HG03045 (cell line): ENCODE results near the gene KCNRG.
A peak's percentile ranks its signal among the peaks of the same experiment; 100 is the strongest.
"Not testable (repeated sequence)": the region's sequence is repeated elsewhere in the genome, so short reads cannot be mapped to it uniquely, and the experiment has no call there.

Experiments
- ATAC-seq: cut with Tn5 transposase; IDR thresholded peaks from one replicate; pipeline ENCODE4 v1.9.1; 2021; ENCODE audit warnings: mild to moderate bottlenecking, moderate library complexity; ENCODE audit not compliant: unreplicated experiment

The KCNRG gene

DNA sequence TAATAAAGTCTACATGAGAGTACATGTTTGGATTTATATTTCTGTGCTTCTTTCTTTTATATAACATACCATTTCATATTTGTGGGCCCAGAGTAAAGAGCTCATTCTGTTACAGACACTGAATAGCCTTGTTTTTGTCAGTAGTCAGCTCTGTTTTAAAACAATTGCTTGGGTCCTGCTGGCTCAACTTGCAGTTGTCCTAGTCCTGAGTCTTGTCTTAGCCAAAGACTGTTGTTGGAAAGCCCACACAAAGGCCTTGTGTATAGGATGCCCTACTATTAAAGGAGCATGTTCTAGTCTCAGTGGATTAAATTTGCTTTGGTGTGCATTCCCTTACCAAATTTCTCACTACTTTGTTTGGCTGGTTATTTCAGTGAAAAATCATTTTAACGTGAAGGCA, 3.8 kb upstream of the KCNRG start:
- no peak for ATAC-seq

DNA sequence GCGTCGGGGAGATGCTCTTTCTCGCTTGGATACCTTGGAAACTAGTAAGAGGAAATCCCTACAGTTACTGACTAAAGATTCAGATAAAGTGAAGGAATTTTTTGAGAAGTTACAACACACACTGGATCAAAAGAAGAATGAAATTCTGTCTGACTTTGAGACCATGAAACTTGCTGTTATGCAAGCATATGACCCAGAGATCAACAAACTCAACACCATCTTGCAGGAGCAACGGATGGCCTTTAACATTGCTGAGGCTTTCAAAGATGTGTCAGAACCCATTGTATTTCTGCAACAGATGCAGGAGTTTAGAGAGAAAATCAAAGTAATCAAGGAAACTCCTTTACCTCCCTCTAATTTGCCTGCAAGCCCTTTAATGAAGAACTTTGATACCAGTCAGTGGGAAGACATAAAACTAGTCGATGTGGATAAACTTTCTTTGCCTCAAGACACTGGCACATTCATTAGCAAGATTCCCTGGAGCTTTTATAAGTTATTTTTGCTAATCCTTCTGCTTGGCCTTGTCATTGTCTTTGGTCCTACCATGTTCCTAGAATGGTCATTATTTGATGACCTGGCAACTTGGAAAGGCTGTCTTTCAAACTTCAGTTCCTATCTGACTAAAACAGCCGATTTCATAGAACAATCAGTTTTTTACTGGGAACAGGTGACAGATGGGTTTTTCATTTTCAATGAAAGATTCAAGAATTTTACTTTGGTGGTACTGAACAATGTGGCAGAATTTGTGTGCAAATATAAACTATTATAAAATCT, 2.7 kb upstream of the KCNRG start:
- no peak for ATAC-seq

DNA sequence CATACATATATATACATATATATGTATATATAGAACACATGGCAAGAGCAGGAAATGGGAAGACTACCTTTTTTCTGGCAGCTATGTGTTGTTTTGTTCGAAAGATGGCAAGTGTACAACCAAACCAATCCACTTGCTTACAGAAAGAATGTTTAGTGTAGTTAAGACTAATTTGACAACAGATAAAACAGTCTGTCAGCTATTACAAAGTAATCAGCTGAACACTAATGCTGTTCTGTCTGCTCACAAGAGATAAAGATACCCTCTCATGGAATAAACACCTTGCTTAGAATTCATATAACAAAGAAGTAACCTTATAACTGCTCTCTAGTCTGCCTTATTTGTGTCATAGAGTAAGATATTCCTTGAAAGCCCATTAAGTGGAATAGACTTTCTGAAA, 858 bp upstream of the KCNRG start:
- no peak for ATAC-seq

- no peak for ATAC-seq
Measured at GRCh38 chr13:50015750-50016149, 506 bp downstream of the KCNRG start.

DNA sequence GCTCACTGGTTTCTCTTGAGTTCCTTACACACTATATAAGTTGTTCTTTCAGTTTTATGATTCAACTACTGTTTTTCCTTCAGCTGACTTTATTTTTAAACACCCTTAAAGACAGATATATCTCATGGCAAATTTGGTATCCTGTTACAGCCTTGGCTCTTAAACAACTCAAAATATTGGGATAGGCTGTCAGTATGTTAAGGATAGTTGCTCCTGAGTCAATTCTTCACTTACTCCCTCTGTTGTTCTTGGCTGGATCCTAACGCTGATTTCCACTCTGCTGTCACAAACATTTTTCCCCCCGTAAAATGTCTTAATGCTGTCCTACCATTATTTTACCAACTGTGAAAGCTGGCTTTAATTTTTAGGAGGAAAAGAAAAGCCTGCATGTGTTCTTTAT, 1.2 kb downstream of the KCNRG start:
- ATAC-seq: no peak

- no peak for ATAC-seq
Measured at GRCh38 chr13:50017819-50018218, 2.6 kb downstream of the KCNRG start.

DNA sequence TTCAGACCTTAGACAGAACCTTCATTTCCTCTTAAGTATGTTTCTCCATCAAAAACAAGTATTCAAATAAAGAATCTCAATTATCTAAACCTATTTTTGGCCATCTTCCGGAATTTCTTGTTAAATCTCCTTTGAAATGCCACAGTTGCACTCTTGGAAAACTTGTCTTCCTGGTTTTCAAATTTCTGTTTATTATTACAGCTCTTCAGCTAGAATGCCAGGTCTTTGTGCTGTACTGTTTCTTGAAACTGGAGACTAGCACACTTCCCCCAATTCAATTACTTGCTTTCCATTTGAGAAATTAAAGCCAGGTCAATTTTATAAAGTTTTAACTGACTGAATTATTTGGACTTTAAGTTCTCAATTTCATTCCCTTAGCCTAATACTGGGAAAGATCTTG, 10.2 kb downstream of the KCNRG start:
- ATAC-seq: no peak

DNA sequence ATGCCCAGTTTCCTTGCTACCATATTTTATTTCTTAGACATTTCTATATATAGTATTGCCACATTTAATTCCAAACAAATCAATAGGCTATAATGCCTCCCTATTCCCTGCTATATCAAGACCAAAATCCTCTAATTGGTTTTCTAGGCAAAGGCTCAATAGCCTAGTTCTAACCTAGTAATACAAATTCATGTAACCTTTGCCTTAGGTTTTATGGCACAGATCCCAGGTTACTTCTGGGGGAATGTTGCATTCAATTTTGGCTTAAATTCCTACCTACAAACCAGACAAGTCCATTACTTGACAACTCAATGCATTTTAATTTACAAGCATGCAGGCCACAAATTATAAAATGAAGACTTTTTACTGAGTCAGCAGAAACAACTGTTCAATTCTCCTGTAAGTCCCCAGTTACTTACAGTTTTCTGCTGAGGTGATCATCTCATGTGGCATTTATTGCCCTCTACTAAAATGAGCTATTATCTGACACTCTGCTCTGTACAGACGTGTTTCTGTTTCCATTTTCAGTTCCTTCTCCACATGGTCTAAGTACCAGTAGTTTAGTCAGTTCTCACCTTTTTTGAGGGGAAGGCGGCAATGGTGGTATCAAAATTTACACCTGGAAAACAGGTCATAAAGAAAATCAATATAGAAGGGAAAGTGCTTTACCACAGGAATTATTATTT, 11.7 kb downstream of the KCNRG start:
- ATAC-seq: peak; percentile 97

GRCh38 chr13:50030315-50030714, 15.1 kb downstream of the KCNRG start:
- no peak for ATAC-seq

DNA sequence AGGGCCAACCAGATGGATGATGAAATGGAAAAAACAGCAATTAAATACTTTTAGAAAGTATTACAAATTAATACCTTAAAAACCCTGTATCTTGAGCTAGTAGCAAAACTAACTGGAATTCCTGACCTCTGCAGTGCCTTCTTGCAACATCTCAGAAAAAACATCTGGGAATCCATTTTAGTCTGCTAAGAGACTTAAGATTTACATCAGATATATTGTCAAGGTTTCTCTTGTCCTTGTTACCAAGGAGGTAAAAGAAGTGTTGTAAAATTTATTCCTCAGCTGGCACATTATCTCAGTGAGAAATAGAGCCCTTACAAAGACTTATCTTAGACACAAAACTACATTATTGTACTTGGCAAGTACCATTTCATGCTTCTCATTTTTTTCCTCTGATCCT, 18.5 kb downstream of the KCNRG start:
- ATAC-seq: no peak

- no peak for ATAC-seq
Measured at GRCh38 chr13:50037788-50038187, 22.5 kb downstream of the KCNRG start.

GRCh38 chr13:50038266-50038665, 23.0 kb downstream of the KCNRG start:
- no peak for ATAC-seq

GRCh38 chr13:50052478-50052877, 37.2 kb downstream of the KCNRG start:
- ATAC-seq: no peak

- no peak for ATAC-seq
Measured at GRCh38 chr13:50053844-50054243, 38.6 kb downstream of the KCNRG start.

GRCh38 chr13:50055454-50055853, 40.2 kb downstream of the KCNRG start:
- ATAC-seq: no peak

GRCh38 chr13:50060718-50061117, 45.5 kb downstream of the KCNRG start:
- ATAC-seq: no peak

- ATAC-seq: not testable (repeated sequence)
Measured at GRCh38 chr13:50062336-50062735, 47.1 kb downstream of the KCNRG start.

DNA sequence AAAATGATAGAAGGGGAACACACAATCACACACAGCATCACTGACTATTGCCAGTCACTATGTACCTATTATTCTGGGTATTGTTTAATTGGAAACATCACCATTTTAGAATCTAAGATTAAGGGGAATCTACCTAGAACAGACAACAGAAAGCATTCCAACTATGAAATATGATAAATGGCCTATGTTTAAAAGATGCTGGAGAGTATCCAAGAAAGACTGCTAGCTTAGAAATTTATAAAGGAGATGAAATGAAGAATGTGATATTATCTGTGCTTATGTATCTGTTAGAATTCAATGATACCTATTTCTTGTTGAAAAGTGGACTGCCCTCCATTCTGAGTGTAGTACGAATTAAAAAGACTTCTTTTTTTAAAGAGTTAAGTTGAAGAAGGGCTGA, 50.5 kb downstream of the KCNRG start:
- no peak for ATAC-seq

- no peak for ATAC-seq
Measured at GRCh38 chr13:50068508-50068907, 53.3 kb downstream of the KCNRG start.

DNA sequence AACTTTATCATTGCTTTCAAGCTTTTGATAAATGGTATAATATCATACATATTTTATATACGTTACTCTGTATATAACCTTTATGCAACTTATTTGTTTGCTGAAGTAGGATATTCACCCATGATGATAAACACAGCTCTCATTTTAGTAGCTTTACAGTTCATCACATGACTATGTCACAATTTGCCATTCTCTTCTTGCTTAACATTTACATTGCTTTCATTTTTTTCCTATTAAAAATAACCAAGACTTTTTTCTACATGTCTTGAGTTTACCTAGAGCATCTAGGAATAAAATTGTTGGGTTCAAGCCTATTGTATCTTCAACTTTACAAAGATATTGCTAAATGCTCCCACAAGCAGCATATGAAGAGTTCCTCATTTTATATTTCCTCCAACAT, 54.0 kb downstream of the KCNRG start:
- ATAC-seq: no peak

DNA sequence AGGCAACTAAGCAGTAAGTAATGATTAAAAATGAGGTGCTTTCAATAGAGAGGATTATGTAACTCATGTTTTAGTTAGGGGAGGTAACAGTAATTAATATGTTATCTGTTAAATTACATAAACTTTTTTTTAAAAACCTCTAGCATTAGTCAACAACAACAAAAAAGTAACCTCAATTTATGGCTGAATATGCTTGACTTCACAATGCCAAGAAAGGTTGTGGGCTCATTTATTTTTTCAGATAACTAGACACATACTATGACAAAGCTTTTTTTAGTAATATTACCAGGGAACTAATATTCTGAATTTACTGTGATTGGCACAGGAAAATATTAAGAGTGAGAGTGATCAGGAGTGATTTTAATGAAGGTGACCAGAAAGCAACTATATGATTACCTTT, 54.9 kb downstream of the KCNRG start:
- ATAC-seq: no peak
